Measurements from ENCODE around the gene DENR.
"Not testable (repeated sequence)": the region's sequence is repeated elsewhere in the genome, so short reads cannot be mapped to it uniquely, and the experiment has no call there.

GRCh38 chr12:122710341-122710740 is 42.3 kb upstream of the DENR start:
- not testable (repeated sequence) for TF ChIP-seq CTCF (conservative IDR thresholded peaks at IDR 0.05; ENCODE audit: low read depth, low read length); EZH2 (IDR thresholded peaks at IDR 0.05; ENCODE audit: borderline replicate concordance, low read depth, low read length, poor library complexity, severe bottlenecking)
